WTC11 (cell line): ENCODE data around the gene GLG1. TPM values are rescaled to one million over a fixed set of nuclear protein-coding genes. Genes with fewer than 3 reads are reported as not detected.

Experiments used
- ATAC-seq: fragments of 200-7000 bp; cut with Tn5 transposase; 2 replicates; pipeline ENCODE4 v1.10.0; 2021; ENCODE audit warnings: mild to moderate bottlenecking, moderate library complexity
- CTCF ChIA-PET: fragments of 300-600 bp; sonication (Branson Sonifier 250); formaldehyde crosslinking; loops from one replicate; lab custom pipeline; 2021; ENCODE audit warnings: antibody characterized with exemption; lab: Charles Lee
- POLR2A ChIA-PET: fragments of 350-600 bp; sonication (Branson Sonifier 250); formaldehyde crosslinking; loops from one replicate; lab custom pipeline; 2021; ENCODE audit warnings: antibody characterized with exemption; lab: Charles Lee
- DNase-seq: peaks from one replicate; pipeline ENCODE4 v3.0.0; 2021; ENCODE audit warnings: low spot score
- H3K27ac Mint-ChIP-seq: 2 replicates; pipeline ENCODE4 v1.8.0; 2021; ENCODE audit warnings: mixed read lengths
- H3K27me3 Mint-ChIP-seq: 2 replicates; pipeline ENCODE4 v1.8.0; 2021; ENCODE audit warnings: low read depth, mild to moderate bottlenecking, moderate library complexity, mixed read lengths
- H3K36me3 Mint-ChIP-seq: 2 replicates; pipeline ENCODE4 v1.8.0; 2021; ENCODE audit warnings: mixed read lengths
- H3K4me1 Mint-ChIP-seq: 2 replicates; pipeline ENCODE4 v1.8.0; 2022; ENCODE audit warnings: mixed read lengths
- H3K4me3 Mint-ChIP-seq: 2 replicates; pipeline ENCODE4 v1.8.0; 2021; ENCODE audit warnings: mild to moderate bottlenecking, moderate library complexity, mixed read lengths
- H3K9me3 Mint-ChIP-seq: 2 replicates; pipeline ENCODE4 v1.8.0; 2021; ENCODE audit warnings: mixed read lengths
- CBFB ChIP-seq: sonication (generic); formaldehyde crosslinking; IDR thresholded peaks from 2 replicates; pipeline ENCODE4 v1.8.1; 2022; ENCODE audit warnings: mild to moderate bottlenecking, low read depth, missing genetic modification reagents
- FOXK1 ChIP-seq: sonication (generic); formaldehyde crosslinking; IDR thresholded peaks from 2 replicates; pipeline ENCODE4 v1.8.0; 2022; ENCODE audit warnings: mild to moderate bottlenecking, moderate library complexity, missing genetic modification reagents
- GRHL2 ChIP-seq: fragments of 250-450 bp; sonication (Bioruptor Pico); IDR thresholded peaks from 2 replicates; pipeline ENCODE4 v1.8.0; 2022; ENCODE audit warnings: mild to moderate bottlenecking, moderate library complexity; ENCODE audit not compliant: insufficient replicate concordance, severe bottlenecking
- IRF2 ChIP-seq: sonication (generic); formaldehyde crosslinking; IDR thresholded peaks from 2 replicates; pipeline ENCODE4 v1.8.0; 2022; ENCODE audit warnings: low read depth, missing genetic modification reagents, borderline replicate concordance
- JAZF1 ChIP-seq: fragments of 250-450 bp; sonication (Bioruptor Pico); IDR thresholded peaks from 2 replicates; pipeline ENCODE4 v1.9.0; 2021; ENCODE audit warnings: moderate library complexity, mild to moderate bottlenecking, inconsistent platforms
- KAT7 ChIP-seq: sonication (generic); formaldehyde crosslinking; IDR thresholded peaks from 2 replicates; pipeline ENCODE4 v1.8.1; 2023; ENCODE audit warnings: missing genetic modification reagents, mild to moderate bottlenecking, borderline replicate concordance
- MXD4 ChIP-seq: fragments of 250-450 bp; sonication (Bioruptor Pico); IDR thresholded peaks from 2 replicates; pipeline ENCODE4 v1.8.0; 2021; ENCODE audit warnings: mild to moderate bottlenecking, moderate library complexity, borderline replicate concordance
- NFATC4 ChIP-seq: fragments of 250-450 bp; sonication (Bioruptor Pico); IDR thresholded peaks from 2 replicates; pipeline ENCODE4 v1.9.0; 2021; ENCODE audit warnings: mild to moderate bottlenecking
- NR2C2 ChIP-seq: sonication (generic); formaldehyde crosslinking; IDR thresholded peaks from 2 replicates; pipeline ENCODE4 v1.8.0; 2022; ENCODE audit warnings: mild to moderate bottlenecking, missing genetic modification reagents
- PRRX2 ChIP-seq: fragments of 250-450 bp; sonication (Bioruptor Pico); IDR thresholded peaks from 2 replicates; pipeline ENCODE4 v1.8.0; 2021; ENCODE audit warnings: mild to moderate bottlenecking
- RELA ChIP-seq: sonication (generic); formaldehyde crosslinking; IDR thresholded peaks from 2 replicates; pipeline ENCODE4 v1.8.1; 2022; ENCODE audit warnings: missing genetic modification reagents, mild to moderate bottlenecking, borderline replicate concordance
- RORB ChIP-seq: fragments of 250-450 bp; sonication (Bioruptor Pico); IDR thresholded peaks from 2 replicates; pipeline ENCODE4 v1.9.0; 2021; ENCODE audit warnings: mild to moderate bottlenecking
- TCF7 ChIP-seq: sonication (generic); formaldehyde crosslinking; IDR thresholded peaks from 2 replicates; pipeline ENCODE4 v1.8.0; 2022; ENCODE audit warnings: mild to moderate bottlenecking, low read depth, missing genetic modification reagents, moderate library complexity
- TEAD4 ChIP-seq: sonication (generic); formaldehyde crosslinking; IDR thresholded peaks from 2 replicates; pipeline ENCODE4 v1.8.0; 2022; ENCODE audit warnings: mild to moderate bottlenecking, missing genetic modification reagents
- ZBTB21 ChIP-seq: sonication (generic); formaldehyde crosslinking; IDR thresholded peaks from 2 replicates; pipeline ENCODE4 v1.8.1; 2023; ENCODE audit warnings: mild to moderate bottlenecking, missing genetic modification reagents, borderline replicate concordance
- total RNA-seq: library from RNA; stranded (reverse); gene quantifications from 3 replicates; pipeline ENCODE4 v1.2.3, GENCODE V29; 2021
- TF ChIP-seq, protein P1 (sequence below): sonication (generic); formaldehyde crosslinking; IDR thresholded peaks from 2 replicates; pipeline ENCODE4 v1.8.0; 2022; ENCODE audit warnings: mild to moderate bottlenecking, missing genetic modification reagents
- TF ChIP-seq, protein P2 (sequence below): sonication (generic); formaldehyde crosslinking; IDR thresholded peaks from 2 replicates; pipeline ENCODE4 v1.8.1; 2023; ENCODE audit warnings: mild to moderate bottlenecking, missing genetic modification reagents
- TF ChIP-seq, protein P3 (sequence below): sonication (generic); formaldehyde crosslinking; IDR thresholded peaks from 2 replicates; pipeline ENCODE4 v1.8.0; 2022; ENCODE audit warnings: mild to moderate bottlenecking, missing genetic modification reagents
- TF ChIP-seq, protein P4 (sequence below): sonication (generic); formaldehyde crosslinking; IDR thresholded peaks from 2 replicates; pipeline ENCODE4 v1.8.1; 2022; ENCODE audit warnings: mild to moderate bottlenecking, moderate library complexity, missing genetic modification reagents
- TF ChIP-seq, protein P5 (sequence below): sonication (generic); formaldehyde crosslinking; IDR thresholded peaks from 2 replicates; pipeline ENCODE4 v1.8.0; 2022; ENCODE audit warnings: mild to moderate bottlenecking, missing genetic modification reagents
- TF ChIP-seq, protein P6 (sequence below): sonication (generic); formaldehyde crosslinking; IDR thresholded peaks from 2 replicates; pipeline ENCODE4 v1.8.1; 2022; ENCODE audit warnings: low read depth, missing genetic modification reagents, borderline replicate concordance
- TF ChIP-seq, protein P7 (sequence below): fragments of 200-600 bp; IDR thresholded peaks from 2 replicates; pipeline ENCODE4 v1.8.0; 2022; ENCODE audit warnings: antibody characterized with exemption
- TF ChIP-seq, protein P8 (sequence below): fragments of 250-450 bp; sonication (Bioruptor Pico); IDR thresholded peaks from 2 replicates; pipeline ENCODE4 v1.9.0; 2021; ENCODE audit warnings: mild to moderate bottlenecking

Gene GLG1
- total RNA-seq, 1 experiment from 2014 or later = 156 TPM

GRCh38 chr16:74501484-74502478, 105.1 kb downstream of the GLG1 start:
- no peaks in the 10 kb centered on the region for H3K9me3 Mint-ChIP-seq
- POLR2A ChIA-PET = no interaction called here
- CTCF ChIA-PET = no interaction called here
- no peak for ATAC-seq
- peaks cover 21% of the 10 kb centered on the region for H3K36me3 Mint-ChIP-seq
- H3K27me3 Mint-ChIP-seq = no peaks in the 10 kb centered on the region
- no peaks in the 10 kb centered on the region for H3K4me1 Mint-ChIP-seq
- no peak for DNase-seq
- H3K27ac Mint-ChIP-seq = no peak overlapping the region; the same call in 1 of the 2 replicates
- no peak for TF ChIP-seq KAT7 (CRISPR knock-in tag)
- TF ChIP-seq, protein P1, sequence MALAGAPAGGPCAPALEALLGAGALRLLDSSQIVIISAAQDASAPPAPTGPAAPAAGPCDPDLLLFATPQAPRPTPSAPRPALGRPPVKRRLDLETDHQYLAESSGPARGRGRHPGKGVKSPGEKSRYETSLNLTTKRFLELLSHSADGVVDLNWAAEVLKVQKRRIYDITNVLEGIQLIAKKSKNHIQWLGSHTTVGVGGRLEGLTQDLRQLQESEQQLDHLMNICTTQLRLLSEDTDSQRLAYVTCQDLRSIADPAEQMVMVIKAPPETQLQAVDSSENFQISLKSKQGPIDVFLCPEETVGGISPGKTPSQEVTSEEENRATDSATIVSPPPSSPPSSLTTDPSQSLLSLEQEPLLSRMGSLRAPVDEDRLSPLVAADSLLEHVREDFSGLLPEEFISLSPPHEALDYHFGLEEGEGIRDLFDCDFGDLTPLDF = no peak
- TF ChIP-seq, all 79 proteins: peak for 0
- no peak overlapping the region for H3K4me3 Mint-ChIP-seq

DNA sequence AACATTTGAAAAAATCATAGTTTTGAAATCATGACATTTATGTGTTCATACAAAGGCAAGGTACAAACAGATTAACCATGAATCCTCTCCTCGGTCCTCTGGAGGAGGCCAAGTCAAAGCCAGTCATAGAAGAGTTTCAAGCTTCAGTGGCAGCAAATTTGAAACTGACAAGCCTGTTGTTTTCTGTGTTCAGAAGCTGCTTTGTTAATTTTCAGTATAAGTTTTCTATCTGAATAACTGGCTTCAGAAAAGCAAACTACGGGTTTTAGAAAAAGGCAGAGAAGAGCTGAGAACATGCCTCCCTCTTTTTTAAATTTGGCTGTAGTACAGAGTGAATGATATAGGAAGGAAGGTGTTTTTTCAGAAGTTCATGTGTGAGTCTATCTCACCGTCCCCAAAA, 106.0 kb downstream of the GLG1 start:
- no peaks in the 10 kb centered on the region for H3K9me3 Mint-ChIP-seq
- ATAC-seq (no peak), DNase-seq (no peak)
- H3K4me3 Mint-ChIP-seq = no peak overlapping the region
- H3K27me3 Mint-ChIP-seq = no peaks in the 10 kb centered on the region
- ChIA-PET CTCF (no interaction called here), POLR2A (no interaction called here)
- H3K4me1 Mint-ChIP-seq = no peaks in the 10 kb centered on the region
- TF ChIP-seq IRF2 (CRISPR knock-in tag) = no peak
- TF ChIP-seq TEAD4 (CRISPR knock-in tag) = no peak
- TF ChIP-seq RORB (CRISPR knock-in tag) = no peak
- TF ChIP-seq, protein P2, sequence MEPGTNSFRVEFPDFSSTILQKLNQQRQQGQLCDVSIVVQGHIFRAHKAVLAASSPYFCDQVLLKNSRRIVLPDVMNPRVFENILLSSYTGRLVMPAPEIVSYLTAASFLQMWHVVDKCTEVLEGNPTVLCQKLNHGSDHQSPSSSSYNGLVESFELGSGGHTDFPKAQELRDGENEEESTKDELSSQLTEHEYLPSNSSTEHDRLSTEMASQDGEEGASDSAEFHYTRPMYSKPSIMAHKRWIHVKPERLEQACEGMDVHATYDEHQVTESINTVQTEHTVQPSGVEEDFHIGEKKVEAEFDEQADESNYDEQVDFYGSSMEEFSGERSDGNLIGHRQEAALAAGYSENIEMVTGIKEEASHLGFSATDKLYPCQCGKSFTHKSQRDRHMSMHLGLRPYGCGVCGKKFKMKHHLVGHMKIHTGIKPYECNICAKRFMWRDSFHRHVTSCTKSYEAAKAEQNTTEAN (CRISPR knock-in tag) = no peak
- TF ChIP-seq, protein P3, sequence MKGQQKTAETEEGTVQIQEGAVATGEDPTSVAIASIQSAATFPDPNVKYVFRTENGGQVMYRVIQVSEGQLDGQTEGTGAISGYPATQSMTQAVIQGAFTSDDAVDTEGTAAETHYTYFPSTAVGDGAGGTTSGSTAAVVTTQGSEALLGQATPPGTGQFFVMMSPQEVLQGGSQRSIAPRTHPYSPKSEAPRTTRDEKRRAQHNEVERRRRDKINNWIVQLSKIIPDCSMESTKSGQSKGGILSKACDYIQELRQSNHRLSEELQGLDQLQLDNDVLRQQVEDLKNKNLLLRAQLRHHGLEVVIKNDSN = no peak
- TF ChIP-seq MXD4 (CRISPR knock-in tag) = no peak
- no peak for TF ChIP-seq NR2C2
- TF ChIP-seq, protein P4, sequence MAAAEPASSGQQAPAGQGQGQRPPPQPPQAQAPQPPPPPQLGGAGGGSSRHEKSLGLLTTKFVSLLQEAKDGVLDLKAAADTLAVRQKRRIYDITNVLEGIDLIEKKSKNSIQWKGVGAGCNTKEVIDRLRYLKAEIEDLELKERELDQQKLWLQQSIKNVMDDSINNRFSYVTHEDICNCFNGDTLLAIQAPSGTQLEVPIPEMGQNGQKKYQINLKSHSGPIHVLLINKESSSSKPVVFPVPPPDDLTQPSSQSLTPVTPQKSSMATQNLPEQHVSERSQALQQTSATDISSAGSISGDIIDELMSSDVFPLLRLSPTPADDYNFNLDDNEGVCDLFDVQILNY (CRISPR knock-in tag) = no peak
- no peak for TF ChIP-seq JAZF1 (CRISPR knock-in tag)
- TF ChIP-seq, protein P5, sequence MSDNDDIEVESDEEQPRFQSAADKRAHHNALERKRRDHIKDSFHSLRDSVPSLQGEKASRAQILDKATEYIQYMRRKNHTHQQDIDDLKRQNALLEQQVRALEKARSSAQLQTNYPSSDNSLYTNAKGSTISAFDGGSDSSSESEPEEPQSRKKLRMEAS = no peak
- TF ChIP-seq ZBTB21 (CRISPR knock-in tag) = no peak
- no peak for TF ChIP-seq TCF7 (CRISPR knock-in tag)
- TF ChIP-seq, protein P6, sequence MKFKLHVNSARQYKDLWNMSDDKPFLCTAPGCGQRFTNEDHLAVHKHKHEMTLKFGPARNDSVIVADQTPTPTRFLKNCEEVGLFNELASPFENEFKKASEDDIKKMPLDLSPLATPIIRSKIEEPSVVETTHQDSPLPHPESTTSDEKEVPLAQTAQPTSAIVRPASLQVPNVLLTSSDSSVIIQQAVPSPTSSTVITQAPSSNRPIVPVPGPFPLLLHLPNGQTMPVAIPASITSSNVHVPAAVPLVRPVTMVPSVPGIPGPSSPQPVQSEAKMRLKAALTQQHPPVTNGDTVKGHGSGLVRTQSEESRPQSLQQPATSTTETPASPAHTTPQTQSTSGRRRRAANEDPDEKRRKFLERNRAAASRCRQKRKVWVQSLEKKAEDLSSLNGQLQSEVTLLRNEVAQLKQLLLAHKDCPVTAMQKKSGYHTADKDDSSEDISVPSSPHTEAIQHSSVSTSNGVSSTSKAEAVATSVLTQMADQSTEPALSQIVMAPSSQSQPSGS (CRISPR knock-in tag) = no peak
- no peak overlapping the region for H3K27ac Mint-ChIP-seq
- peaks cover 23% of the 10 kb centered on the region for H3K36me3 Mint-ChIP-seq

DNA sequence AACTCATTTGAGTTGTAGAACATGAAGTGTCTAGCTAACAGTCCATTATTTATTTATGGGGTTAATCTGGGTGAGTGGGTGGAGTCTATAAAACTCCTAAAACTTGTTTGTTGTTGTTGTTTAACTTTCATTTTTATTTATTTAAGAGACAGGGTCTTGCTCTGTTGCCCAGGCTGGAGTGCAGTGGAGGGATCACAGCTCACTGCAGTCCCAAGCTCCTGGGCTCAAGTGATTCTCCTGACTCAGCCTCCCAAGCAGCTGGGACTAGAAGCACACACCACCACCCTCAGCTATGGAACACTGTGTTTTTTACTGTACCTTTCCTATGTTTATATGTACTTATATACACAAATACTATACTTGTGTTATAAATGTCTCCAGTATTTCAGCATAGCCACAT, 107.8 kb downstream of the GLG1 start:
- ATAC-seq = no peak
- Mint-ChIP-seq H3K4me3 (no peak overlapping the region), H3K9me3 (no peaks in the 10 kb centered on the region), H3K4me1 (no peaks in the 10 kb centered on the region), H3K36me3 (peaks cover 32% of the 10 kb centered on the region), H3K27me3 (no peaks in the 10 kb centered on the region), H3K27ac (no peak overlapping the region)
- POLR2A ChIA-PET = no interaction called here
- CTCF ChIA-PET = no interaction called here
- no peak for DNase-seq
- no peak for TF ChIP-seq RELA (CRISPR knock-in tag)
- TF ChIP-seq, protein P7, sequence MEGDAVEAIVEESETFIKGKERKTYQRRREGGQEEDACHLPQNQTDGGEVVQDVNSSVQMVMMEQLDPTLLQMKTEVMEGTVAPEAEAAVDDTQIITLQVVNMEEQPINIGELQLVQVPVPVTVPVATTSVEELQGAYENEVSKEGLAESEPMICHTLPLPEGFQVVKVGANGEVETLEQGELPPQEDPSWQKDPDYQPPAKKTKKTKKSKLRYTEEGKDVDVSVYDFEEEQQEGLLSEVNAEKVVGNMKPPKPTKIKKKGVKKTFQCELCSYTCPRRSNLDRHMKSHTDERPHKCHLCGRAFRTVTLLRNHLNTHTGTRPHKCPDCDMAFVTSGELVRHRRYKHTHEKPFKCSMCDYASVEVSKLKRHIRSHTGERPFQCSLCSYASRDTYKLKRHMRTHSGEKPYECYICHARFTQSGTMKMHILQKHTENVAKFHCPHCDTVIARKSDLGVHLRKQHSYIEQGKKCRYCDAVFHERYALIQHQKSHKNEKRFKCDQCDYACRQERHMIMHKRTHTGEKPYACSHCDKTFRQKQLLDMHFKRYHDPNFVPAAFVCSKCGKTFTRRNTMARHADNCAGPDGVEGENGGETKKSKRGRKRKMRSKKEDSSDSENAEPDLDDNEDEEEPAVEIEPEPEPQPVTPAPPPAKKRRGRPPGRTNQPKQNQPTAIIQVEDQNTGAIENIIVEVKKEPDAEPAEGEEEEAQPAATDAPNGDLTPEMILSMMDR = no peak
- no peak for TF ChIP-seq MXD4 (CRISPR knock-in tag)
- no peak for TF ChIP-seq NR2C2
- TF ChIP-seq FOXK1 = no peak
- no peak for TF ChIP-seq CBFB (CRISPR knock-in tag)
- TF ChIP-seq GRHL2 (CRISPR knock-in tag) = no peak
- TF ChIP-seq NFATC4 (CRISPR knock-in tag) = no peak
- no peak for TF ChIP-seq PRRX2 (CRISPR knock-in tag)
- TF ChIP-seq, protein P8, sequence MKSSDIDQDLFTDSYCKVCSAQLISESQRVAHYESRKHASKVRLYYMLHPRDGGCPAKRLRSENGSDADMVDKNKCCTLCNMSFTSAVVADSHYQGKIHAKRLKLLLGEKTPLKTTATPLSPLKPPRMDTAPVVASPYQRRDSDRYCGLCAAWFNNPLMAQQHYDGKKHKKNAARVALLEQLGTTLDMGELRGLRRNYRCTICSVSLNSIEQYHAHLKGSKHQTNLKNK (CRISPR knock-in tag) = no peak
